Measurements from ENCODE around the gene ATP8B1. TPM values are rescaled to one million over a fixed set of nuclear protein-coding genes. Genes with fewer than 3 reads are reported as not detected.
A peak's percentile ranks its signal among the peaks of the same experiment; 100 is the strongest.

The ATP8B1 gene
- total and polyA plus RNA-seq, 2 donors (not counting 3 experiments of a cell fraction or from before 2014, with no cell fraction given): 49.3 to 100 TPM

DNA sequence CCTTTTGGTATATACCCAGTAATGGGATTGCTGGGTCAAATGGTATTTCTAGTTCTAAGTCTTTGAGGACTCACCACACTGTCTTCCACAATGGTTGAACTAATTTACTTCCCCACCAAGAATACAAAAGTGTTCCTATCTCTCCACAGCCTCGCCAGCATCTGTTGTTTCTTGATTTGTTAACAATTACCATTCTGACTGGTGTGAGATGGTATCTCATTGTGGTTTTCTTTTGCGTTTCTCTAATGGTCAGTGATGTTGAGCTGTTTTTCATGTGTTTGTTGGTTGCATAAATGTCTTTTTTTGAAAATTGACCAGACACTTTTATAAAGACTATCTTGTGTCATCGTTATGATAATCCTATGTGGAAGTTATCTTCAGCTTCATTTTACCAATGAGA lies 16.0 kb upstream of the ATP8B1 start:
- FAIRE-seq (no peak), DNase-seq (ENCODE audit: low read depth, low spot score) (no peak)
- H3K9ac ChIP-seq (replicated peaks; ENCODE audit: extremely low read depth, insufficient read depth, low read length): peak overlapping the region; percentile 85
- H3K4me3 ChIP-seq (replicated peaks in 1 of 3; ENCODE audit: insufficient read depth in 1 of 3, low read depth in 1 of 3, low read length in 3 of 3): no peak overlapping the region
- H3K79me2 ChIP-seq (ENCODE audit: control insufficient read depth, insufficient read depth, low read length): no peaks in the 10 kb centered on the region
- intact Hi-C loops (cut with micrococcal nuclease) (no loop called here), dilution Hi-C loops (cut with MboI; ENCODE audit: extremely low pct_ligation_motif_present, low sequenced_read_pairs) (no loop called here)
- peaks cover 18% of the 10 kb centered on the region for H3K4me1 ChIP-seq (ENCODE audit: control insufficient read depth, extremely low read depth, insufficient read depth, low read length)
- peak overlapping the region; percentile 96 for H3K27ac ChIP-seq (ENCODE audit: insufficient read depth, low read depth, low read length)
- H3K27me3 ChIP-seq (ENCODE audit: control insufficient read depth in 2 of 2, insufficient read depth in 2 of 2, low read length in 2 of 2): no peaks in the 10 kb centered on the region
- TF ChIP-seq GATA2 (IDR thresholded peaks at IDR 0.05; ENCODE audit: insufficient read depth, insufficient read length, low read depth, low read length) (no peak), MAX (IDR thresholded peaks at IDR 0.05; ENCODE audit: insufficient read depth, insufficient read length) (no peak), FOS (IDR thresholded peaks at IDR 0.05; ENCODE audit: borderline replicate concordance, insufficient read depth, low read length) (no peak), POLR2A (IDR thresholded peaks at IDR 0.05; ENCODE audit: low read depth, low read length) (no peak), JUN (IDR thresholded peaks at IDR 0.05; ENCODE audit: borderline replicate concordance, insufficient read depth, insufficient read length, low read depth) (no peak), MYC (IDR thresholded peaks at IDR 0.05; ENCODE audit: low read depth, low read length) (no peak), POLR2AphosphoS5 (IDR thresholded peaks at IDR 0.05; ENCODE audit: insufficient read depth, low read depth, low read length) (no peak), EZH2 (IDR thresholded peaks at IDR 0.05; ENCODE audit: borderline replicate concordance, low read depth, low read length, severe bottlenecking) (no peak)
- TF ChIP-seq, protein P1, sequence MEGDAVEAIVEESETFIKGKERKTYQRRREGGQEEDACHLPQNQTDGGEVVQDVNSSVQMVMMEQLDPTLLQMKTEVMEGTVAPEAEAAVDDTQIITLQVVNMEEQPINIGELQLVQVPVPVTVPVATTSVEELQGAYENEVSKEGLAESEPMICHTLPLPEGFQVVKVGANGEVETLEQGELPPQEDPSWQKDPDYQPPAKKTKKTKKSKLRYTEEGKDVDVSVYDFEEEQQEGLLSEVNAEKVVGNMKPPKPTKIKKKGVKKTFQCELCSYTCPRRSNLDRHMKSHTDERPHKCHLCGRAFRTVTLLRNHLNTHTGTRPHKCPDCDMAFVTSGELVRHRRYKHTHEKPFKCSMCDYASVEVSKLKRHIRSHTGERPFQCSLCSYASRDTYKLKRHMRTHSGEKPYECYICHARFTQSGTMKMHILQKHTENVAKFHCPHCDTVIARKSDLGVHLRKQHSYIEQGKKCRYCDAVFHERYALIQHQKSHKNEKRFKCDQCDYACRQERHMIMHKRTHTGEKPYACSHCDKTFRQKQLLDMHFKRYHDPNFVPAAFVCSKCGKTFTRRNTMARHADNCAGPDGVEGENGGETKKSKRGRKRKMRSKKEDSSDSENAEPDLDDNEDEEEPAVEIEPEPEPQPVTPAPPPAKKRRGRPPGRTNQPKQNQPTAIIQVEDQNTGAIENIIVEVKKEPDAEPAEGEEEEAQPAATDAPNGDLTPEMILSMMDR (IDR thresholded peaks at IDR 0.05; ENCODE audit: extremely low read depth in 1 of 2, insufficient read depth in 1 of 2, low read depth in 1 of 2, low read length in 2 of 2): no peak
- BruUV-seq (replicated peaks): TSS peak; percentile 99
- no peaks in the 10 kb centered on the region for H3K9me3 ChIP-seq (replicated peaks; ENCODE audit: control insufficient read depth, insufficient read depth, low read length)
- no peaks in the 10 kb centered on the region for H3K9me1 ChIP-seq (replicated peaks; ENCODE audit: control insufficient read depth, extremely low read depth, insufficient read depth, low read length)
- CTCF ChIA-PET: interaction anchor here (1.2 to 2.1 kb wide), 7 partner anchors 12 to 303 kb away, joined by 3 to 9 read pairs (median 5); partner anchors contain the start of gene ATP8B1
- POLR2A ChIA-PET: interaction anchor here (0.9 to 2.4 kb wide), 4 partner anchors 16 to 39 kb away, joined by 3 to 7 read pairs (median 4); partner anchors contain the start of gene ATP8B1
- H3K36me3 ChIP-seq (ENCODE audit: control insufficient read depth in 2 of 2, extremely low read depth in 1 of 2, insufficient read depth in 2 of 2, low read length in 2 of 2): no peaks in the 10 kb centered on the region
- H4K20me1 ChIP-seq (replicated peaks; ENCODE audit: control insufficient read depth, extremely low read depth, insufficient read depth, low read length): no peaks in the 10 kb centered on the region
- H2AFZ ChIP-seq (ENCODE audit: low read depth, low read length): no peak overlapping the region
- peak overlapping the region; percentile 53 for H3K4me2 ChIP-seq (ENCODE audit: insufficient read depth, low read length)

Measured in endothelial cell of umbilical vein (primary cell).